Right ventricle myocardium inferior (tissue), 1 donor: ENCODE measurements around the gene SASH1. TPM values are rescaled to one million over a fixed set of nuclear protein-coding genes. Genes with fewer than 3 reads are reported as not detected.

Source experiments
- ATAC-seq: fragments of 200-7000 bp; cut with Tn5 transposase; one replicate; pipeline ENCODE4 v1.9.1; 2020; ENCODE audit warnings: mild to moderate bottlenecking, moderate library complexity
- DNase-seq: peaks from one replicate; pipeline ENCODE4 v3.0.0; 2021; ENCODE audit errors: missing footprints
- intact Hi-C: fragments of 100-400 bp; cut with DNase I; formaldehyde crosslinking; loops from one replicate; pipeline ENCODE4 v1.11.0; 2022
- total RNA-seq: library from RNA; stranded (reverse); fragmentation: NEBNext Ultra II Directional; extraction: Animal tissue kit (Norgen Biotek cat#: 25700); gene quantifications from one replicate; pipeline ENCODE4 v1.2.1, GENCODE V29; 2021
- donor health status: DM: no; HTN: yes; CAD: no; lungs with severe emphysema.

SASH1 gene
- total RNA-seq, 1 donor from 2014 or later: 36.8 TPM

DNA sequence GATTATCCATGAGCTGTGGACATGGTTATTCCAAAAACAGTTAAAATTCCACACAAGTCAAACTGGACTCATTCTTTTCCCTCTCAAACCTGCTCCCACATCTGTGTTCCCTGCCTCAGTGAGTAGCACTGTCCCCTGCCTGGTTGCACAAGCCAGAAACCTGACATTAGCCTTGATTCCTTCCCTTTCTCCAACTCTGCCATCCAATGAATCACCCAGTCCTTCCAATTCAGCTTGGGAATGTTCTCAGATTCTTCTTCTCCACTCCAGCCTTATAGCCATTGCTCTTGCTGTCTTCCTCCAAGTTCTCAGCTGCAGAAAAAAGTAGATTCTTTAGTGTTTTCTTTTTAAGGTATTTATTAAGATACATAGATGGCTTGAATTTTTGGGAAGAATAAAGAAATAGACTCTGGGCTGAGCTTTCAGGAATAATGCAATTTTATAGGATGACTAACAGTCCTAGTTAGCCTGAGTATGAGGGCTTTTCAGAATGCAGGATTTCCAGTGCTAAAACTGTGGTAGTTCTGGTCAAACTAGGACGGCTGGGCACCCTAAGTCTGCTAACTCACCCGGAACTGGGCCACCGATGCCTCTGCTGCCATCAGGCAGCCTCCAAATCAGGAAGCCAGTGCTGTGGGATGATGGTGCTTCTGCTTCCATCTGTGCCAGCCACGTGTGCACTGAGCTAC, 18.2 kb upstream of the SASH1 start:
- ATAC-seq (no peak), DNase-seq (no peak)
- intact Hi-C loops: no loop called here

DNA sequence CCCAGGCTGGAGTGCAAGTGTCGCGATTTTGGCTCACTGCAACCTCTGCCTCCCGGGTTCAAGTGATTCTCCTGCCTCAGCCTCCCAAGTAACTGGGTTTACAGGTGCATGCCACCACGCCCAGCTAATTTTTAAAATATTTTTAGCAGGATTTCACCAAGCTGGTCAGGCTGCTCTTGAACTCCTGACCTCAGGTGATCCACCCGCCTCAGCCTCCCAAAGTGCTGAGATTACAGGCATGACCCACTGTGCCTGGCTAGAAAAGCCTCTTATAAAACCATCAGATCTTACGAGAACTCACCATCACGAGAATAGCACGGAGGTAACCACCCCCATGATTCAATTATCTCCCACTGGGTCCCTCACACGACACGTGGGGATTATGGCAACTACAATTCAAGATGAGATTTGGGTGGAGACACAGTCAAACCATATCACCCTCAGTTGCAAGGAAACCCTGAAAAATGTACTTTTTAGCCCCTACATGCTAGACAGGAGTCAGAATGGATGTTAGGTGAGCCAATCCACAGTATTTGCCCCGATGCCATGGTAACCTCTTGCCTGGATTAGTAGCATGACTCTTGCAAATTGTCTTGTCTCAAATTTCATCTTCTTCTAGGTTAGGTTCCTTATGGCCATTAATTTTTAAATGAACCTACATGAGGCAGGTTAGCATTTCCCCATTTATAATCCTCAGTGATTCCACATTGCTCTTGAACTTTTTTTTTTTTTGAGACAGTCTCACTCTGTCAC, 17.1 kb upstream of the SASH1 start:
- DNase-seq (no peak), ATAC-seq (no peak)
- intact Hi-C loops: no loop called here

DNA sequence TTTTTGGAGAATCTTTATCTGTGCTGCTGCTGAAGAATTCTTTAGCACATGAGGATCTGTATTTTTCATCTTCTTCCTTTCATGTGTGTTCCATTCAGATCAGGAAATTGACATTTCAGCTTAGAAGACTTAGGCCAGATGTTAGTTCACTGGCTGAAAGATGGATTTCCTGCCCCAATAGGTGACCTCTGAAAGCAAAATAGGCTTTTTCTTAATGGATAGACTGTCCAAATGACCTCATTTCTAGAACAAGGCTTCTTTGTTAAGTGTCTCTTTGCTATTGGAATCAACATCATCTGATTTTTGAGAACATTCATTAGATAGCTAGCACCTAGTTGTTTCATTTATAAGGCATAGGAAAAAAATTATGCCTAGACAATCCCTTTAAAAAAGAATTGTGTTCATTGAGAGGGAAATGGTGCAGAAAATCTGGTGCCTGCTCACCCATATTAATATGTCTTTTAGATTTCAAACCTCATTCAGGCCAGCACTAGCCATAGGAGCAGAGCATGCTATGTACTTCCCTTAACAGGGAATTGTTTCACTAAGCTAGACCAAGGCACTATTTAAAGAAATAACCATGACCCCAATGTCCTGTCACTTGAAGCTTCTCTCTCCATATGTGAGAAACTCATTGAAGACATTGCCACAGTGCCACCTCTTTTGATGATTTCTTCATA, 13.6 kb upstream of the SASH1 start:
- ATAC-seq (peak; percentile 66), DNase-seq (no peak)
- intact Hi-C loops: no loop called here

DNA sequence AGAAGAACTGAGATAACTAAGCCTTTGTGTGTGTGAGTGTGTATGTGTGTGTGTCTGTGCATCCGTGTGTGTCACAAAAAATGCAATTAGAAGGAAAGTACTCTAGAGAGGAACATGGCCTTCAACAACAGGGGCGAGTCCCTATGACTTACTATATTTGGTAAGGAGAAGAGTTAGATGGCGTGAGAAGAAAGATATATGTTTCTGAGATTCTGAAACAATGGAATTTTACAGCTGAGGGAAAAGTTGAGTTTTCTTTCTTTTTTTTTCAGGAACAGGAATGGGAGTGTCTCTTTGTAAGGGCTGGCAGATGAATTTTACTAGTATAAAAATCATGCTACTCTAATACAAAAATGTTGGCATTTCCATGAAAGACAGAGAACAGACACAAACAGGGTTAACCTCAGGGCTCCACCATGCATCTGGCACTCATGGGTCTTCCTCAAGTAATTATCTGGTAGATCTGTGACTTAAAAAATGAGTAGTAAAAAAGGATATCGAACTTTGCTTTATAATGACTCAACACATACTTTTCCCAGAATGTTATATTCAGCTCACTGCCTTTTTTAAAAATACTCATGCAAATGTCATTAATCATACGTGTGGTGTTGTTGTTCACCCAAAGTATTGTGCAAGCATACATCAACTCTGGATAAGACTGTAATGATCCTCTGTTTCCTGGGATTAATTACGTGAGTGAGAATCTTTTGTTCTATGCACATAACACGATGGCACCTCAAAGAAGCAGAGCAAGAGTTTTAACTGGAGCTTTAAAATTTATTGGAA, 12.8 kb upstream of the SASH1 start:
- ATAC-seq: no peak
- DNase-seq: no peak
- intact Hi-C loops: no loop called here

DNA sequence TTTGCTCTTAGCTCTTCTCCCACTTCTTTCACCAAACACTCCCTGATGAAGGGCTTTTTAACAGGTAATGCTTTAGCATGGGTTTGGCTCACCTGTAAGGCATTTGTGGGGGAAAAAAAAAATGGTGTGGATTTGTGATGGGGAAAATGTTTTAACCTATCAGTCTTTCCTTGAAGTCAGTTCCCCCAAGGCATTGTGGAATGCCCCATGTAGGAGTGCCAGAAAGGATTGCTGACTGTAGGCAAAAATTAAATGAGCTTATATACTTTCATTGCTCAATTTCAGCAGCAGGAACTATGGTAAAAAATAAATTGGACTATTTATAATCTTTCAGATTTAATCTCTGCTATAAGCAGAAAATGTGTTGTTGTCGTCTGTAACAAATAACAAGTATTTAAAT, 10.6 kb upstream of the SASH1 start:
- DNase-seq (no peak), ATAC-seq (no peak)
- intact Hi-C loops: no loop called here

DNA sequence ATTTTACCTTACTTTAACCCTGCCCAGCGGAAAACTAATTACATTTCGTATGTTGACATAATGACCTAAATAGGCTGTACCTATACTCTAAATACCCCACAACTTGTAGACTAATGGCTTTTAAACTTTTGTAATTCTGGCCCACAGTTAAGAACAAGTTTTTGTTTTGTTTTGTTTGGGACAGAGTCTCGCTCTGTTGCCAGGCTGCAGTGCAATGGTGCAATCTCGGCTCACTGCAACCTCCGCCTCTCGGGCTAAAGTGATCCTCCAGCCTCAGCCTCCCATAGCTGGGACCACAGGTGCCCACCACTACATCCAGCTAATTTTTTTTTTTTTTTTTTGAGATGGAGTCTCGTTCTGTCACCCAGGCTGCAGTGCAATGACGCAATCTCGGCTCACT, 5.7 kb upstream of the SASH1 start:
- intact Hi-C loops: no loop called here
- no peak for DNase-seq
- no peak for ATAC-seq

DNA sequence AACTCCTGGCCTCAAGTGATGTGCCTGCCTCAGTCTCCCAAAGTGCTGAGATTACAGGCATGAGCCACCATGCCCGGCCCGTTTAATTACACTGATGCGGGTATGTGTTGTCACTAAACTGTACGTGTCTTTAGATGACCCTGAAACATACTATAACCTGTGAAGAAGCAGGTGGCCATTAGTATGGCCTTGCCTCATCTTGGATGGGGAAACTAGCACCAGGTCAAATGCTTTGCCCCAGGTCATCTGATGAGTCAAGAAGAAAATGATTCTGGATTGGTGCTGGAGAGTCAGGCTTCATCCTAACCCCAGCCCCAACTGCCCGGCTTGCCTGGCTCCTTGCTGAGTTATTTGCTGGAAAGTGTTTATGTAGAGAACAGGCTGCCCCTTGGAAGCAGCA, 2.9 kb upstream of the SASH1 start:
- DNase-seq: no peak
- no peak for ATAC-seq
- intact Hi-C loops: loop anchor here (5.0 to 10.0 kb wide), 3 partner anchors 58 to 155 kb away; no protein-coding TSS in a partner anchor

DNA sequence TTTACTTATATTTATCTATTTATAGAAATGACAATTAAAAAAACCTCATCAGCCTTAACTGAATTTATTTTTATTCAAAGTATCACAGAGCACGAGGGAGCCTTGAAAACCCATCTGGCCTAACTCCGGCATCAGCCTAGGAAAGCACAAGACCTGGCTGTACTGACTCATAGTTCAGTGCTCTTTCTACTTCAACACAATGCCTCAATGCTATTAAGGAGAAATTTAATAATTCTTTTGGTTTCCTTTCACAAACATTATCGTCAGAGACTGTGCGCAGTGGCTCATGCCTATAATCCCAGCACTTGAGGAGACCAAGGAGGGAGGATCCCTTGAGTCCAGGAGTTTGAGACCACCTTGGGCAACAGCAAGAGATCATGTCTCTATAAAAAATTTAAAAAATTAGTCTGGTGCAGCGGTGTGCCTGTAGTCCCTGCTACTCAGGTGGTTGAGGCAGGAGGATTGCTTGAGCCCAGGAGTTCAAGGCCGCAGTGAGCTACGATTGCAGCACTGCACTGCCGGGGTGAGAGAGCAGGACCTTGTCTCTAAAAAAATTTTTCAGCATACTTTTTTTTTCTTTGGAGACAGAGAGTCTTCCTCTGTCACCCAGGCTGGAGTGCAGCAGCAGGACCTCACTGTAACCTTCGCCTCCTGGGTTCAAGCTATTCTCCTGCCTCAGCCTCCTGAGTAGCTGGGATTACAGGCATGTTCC, 1.9 kb upstream of the SASH1 start:
- ATAC-seq (no peak), DNase-seq (no peak)
- intact Hi-C loops: loop anchor here (5.0 to 10.0 kb wide), 3 partner anchors 57 to 156 kb away; no protein-coding TSS in a partner anchor

DNA sequence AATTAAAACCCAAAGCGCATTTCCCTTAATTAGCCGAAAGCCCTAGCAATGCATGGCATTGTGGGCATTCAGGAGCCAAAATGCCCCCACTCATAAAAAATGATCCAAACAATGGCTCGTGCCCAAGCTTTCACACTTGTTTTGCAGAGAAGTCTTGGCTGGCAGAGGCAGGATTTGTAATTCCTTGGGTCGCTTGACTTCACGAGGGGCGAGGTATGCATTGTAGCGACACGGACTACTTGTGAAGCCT, 613 bp upstream of the SASH1 start:
- ATAC-seq (no peak), DNase-seq (no peak)
- intact Hi-C loops: loop anchor here (5.0 to 10.0 kb wide), 3 partner anchors 55 to 157 kb away; no protein-coding TSS in a partner anchor

DNA sequence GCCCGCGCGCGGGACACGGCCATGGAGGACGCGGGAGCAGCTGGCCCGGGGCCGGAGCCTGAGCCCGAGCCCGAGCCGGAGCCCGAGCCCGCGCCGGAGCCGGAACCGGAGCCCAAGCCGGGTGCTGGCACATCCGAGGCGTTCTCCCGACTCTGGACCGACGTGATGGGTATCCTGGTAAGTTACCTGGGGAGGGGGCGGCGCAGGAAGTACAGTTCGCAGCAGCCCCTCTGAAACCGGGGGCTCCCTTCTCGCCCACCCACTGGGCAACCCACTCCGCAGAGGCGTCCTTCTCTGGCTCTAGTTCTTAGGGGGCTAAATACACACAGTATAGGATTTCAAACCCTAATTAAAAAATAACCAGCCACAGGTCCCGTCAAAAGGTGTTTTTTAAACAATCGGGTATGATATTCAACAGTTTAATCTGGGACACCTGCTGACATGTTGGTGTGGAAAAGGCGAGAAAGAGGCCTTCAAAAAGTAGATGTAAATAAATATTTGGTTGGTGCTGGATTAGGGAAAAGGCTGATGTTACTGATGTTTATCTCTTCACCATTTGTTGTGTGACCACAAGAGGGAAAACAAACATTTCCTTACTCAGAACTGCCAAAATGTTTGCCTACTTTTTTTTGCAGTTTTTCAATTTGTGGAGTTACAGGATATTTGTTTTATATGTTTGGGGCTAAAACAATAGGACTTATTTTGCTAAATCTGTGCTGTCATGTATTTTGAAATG, 577 bp downstream of the SASH1 start:
- intact Hi-C loops: loop anchor here (5.0 to 10.0 kb wide), 3 partner anchors 54 to 158 kb away; no protein-coding TSS in a partner anchor
- peak; percentile 1 for ATAC-seq
- DNase-seq: no peak

DNA sequence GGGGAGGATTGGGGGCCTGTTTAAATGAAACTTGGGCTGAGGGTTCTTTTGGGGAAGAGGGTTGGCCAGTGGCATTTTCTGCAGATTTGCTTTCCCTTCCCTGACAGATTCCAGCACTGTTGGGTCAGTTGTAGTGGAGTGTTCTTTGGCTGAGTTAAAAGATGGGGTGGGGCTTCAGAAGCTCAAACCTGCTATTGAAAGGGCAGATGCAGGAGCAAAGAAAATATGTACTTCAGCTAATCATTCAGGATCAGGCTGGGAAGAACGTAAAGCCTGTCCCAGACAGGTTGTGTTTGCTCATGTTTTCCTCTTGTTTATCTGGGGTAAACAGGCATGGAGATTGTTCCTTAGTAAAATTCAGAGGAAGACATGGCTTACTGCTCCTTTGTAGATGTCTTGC, 2.5 kb downstream of the SASH1 start:
- no peak for ATAC-seq
- intact Hi-C loops: loop anchor here (10.0 kb wide), 1 partner anchor 160 kb away; no protein-coding TSS in a partner anchor
- DNase-seq: no peak

DNA sequence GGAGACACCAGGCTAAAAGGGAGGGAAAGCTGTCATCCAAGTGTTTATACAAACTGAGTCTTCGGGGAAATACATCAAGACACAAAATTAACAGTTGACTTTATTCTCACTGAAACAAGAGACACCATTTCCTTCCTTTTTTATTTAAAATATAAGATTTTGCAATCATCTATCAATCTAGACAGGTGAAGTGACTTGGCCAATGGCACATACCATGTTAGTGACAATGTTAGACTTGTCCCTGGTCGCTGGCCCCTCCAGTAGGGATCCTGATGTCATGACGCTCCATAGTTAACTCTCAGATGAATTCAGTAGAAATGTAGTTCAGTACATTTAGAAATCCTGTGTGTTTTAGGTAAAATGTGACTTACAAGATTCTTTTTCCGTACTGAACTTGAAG, 2.9 kb downstream of the SASH1 start:
- DNase-seq: no peak
- intact Hi-C loops: loop anchor here (10.0 kb wide), 1 partner anchor 161 kb away; no protein-coding TSS in a partner anchor
- no peak for ATAC-seq

DNA sequence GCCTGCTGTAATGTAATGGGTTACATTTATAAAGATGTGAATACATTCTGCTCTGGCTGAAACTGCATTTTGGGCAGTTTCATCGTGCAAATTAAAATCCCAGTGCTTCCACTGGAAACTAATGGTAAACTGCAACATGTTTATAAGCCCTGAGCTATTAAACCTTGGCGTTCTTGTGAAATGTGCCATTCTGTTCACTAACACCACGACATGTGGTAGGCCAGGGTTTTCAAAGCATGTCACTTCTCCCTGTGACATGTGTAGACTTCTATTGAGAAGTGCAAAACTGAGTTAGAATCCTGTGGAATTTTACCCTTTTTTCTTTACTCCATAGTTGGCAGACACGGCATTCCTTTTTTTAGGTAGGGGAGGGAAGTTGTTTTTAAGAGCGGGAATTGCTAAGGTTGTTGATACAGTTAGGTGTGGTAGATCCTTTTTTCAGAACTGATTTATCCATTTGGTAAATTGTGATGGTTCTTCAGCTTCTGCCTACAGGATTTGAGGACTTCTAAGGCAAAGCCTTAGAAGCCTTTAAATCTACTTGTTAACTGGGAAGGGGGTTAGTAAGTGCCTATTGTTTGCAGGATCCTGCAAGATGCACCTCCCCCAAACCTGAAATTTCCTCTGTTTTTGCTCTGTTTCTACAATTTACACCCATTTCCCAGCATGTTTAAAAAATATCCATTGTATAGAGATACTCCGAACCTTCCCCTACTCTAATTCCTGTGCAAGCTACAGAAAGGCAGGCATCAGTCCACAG, 4.2 kb downstream of the SASH1 start:
- DNase-seq: no peak
- no peak for ATAC-seq
- intact Hi-C loops: loop anchor here (10.0 kb wide), 1 partner anchor 162 kb away; no protein-coding TSS in a partner anchor

DNA sequence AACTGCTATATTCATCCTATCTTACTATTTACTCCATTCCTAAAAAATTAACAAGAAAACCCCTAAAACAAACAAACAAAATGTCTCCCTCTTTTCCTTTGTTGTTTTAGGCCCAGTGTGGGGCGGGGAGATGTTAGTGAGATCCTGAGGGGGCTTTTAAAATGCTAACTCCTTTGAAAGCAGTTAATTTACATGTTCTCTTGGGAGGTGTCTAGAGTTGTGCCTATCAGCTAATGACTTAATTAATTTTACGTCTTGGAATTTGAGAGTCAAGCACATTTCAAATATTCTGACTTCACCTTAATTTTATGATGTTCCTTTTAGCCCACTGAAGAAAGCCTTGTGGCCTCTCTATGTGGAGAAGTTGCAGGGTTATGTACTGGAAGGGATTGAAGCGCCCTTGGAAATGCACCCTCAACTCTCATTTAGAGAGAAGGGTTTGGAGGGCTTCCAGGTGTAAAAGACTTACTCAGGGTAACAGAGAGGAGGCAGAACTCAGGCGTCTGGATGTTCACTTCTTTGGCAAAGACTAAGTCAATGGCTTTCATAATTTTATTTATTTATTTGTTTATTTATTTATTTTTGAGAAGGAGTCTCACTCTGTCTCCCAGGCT, 4.9 kb downstream of the SASH1 start:
- no peak for DNase-seq
- intact Hi-C loops: loop anchor here (10.0 kb wide), 1 partner anchor 163 kb away; no protein-coding TSS in a partner anchor
- no peak for ATAC-seq

DNA sequence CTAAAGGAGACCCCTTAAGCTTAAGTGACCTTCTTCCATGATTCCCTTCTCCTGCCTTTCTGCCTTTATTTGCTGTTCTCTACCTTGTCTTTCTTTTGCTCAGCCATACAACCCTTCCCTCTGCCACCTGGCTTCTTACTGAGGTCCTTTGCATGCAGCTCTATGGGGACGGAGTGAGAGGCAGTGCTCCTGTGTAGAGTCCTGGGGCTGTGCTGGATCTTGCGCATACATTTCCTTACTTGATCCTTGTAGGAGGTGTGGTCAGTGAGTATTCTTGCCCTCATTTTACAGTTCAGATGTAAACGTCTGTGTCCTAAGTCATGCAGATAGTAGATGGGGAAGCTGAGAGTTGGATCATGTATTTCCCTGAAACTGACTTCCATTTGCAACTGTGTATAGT, 5.7 kb downstream of the SASH1 start:
- DNase-seq (no peak), ATAC-seq (no peak)
- intact Hi-C loops: loop anchor here (10.0 kb wide), 1 partner anchor 164 kb away; no protein-coding TSS in a partner anchor

DNA sequence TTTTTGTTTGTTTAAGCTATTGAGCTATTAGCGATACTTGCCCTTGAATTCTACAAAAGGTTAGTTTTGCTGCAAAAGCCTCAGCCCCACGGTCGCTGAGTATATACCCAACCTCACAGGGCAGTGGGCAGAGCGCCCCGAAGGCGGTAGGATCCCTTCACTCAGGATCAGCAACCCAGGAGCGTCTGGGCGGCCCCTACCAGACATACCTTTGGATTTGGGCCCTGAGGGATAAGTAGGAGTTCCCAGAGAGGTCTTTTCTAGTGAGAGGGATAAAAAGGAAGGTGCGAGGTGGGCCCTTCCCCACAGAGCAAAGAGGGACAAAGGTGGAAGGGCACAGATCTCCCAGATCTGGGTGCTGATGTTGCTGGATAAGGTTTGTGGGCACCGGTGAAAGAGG, 6.1 kb downstream of the SASH1 start:
- ATAC-seq: no peak
- intact Hi-C loops: loop anchor here (10.0 kb wide), 1 partner anchor 164 kb away; no protein-coding TSS in a partner anchor
- no peak for DNase-seq
